Panc1 (cell line): ENCODE data around the gene GMPR. TPM values are rescaled to one million over a fixed set of nuclear protein-coding genes. Genes with fewer than 3 reads are reported as not detected.

Experiments
- ATAC-seq: fragments of 200-7000 bp; cut with Tn5 transposase; 2 replicates; pipeline ENCODE4 v1.9.1; 2020; ENCODE audit warnings: mild to moderate bottlenecking, moderate library complexity
- BruUV-seq: library from RNA; stranded (reverse); fragments of 400-500 nt; replicated peaks from 2 replicates; lab custom pipeline; 2021; lab: Mats Ljungman, UMichigan
- CTCF ChIA-PET: fragments of 300-600 bp; sonication (Branson Sonifier 250); formaldehyde crosslinking; loops from one replicate; lab custom pipeline; 2022; ENCODE audit warnings: antibody characterized with exemption; lab: Charles Lee
- POLR2A ChIA-PET: fragments of 300-600 bp; sonication (Branson Sonifier 250); formaldehyde crosslinking; loops from one replicate; lab custom pipeline; 2022; ENCODE audit warnings: antibody characterized with exemption; lab: Charles Lee
- DNase-seq: peaks from one replicate; pipeline ENCODE4 v3.0.0-alpha.2; 2010; ENCODE audit warnings: low read depth, low spot score
- H3K27ac ChIP-seq: 2 replicates; pipeline ENCODE4 v1.5.1; 2011; ENCODE audit warnings: mild to moderate bottlenecking, low read length, inconsistent platforms
- H3K27me3 ChIP-seq: fragments of 200-500 bp; sonication (Bioruptor generic); 2 replicates; pipeline ENCODE4 v1.6.0; 2014; ENCODE audit warnings: low read length, inconsistent platforms; ENCODE audit not compliant: control insufficient read depth, insufficient read depth
- H3K36me3 ChIP-seq: fragments of 200-500 bp; sonication (Bioruptor generic); 2 replicates; pipeline ENCODE4 v1.5.1; 2014; ENCODE audit warnings: inconsistent platforms, mild to moderate bottlenecking, low read length, moderate library complexity; ENCODE audit not compliant: control insufficient read depth, insufficient read depth
- H3K4me1 ChIP-seq: 2 replicates; pipeline ENCODE4 v1.5.1; 2011; ENCODE audit warnings: inconsistent platforms, mild to moderate bottlenecking, low read length, moderate library complexity; ENCODE audit not compliant: control insufficient read depth, insufficient read depth
- H3K4me3 ChIP-seq, 2 experiments: 2 replicates each; pipeline ENCODE4 v1.5.1; 2011 to 2012; ENCODE audit warnings: low read depth in 2 of 2, low read length in 2 of 2, mild to moderate bottlenecking in 2 of 2, inconsistent platforms in 1 of 2, moderate library complexity in 1 of 2
- H3K9me3 ChIP-seq: fragments of 200-500 bp; sonication (Bioruptor generic); 2 replicates; pipeline ENCODE4 v1.5.1; 2014; ENCODE audit warnings: low read depth, mild to moderate bottlenecking, inconsistent platforms, low read length, moderate library complexity; ENCODE audit not compliant: control insufficient read depth, insufficient read depth
- POLR2AphosphoS5 ChIP-seq: IDR thresholded peaks from 2 replicates; pipeline ENCODE4 v1.6.1; 2012; ENCODE audit warnings: mild to moderate bottlenecking, low read depth, low read length, moderate library complexity
- REST ChIP-seq, 2 experiments: IDR thresholded peaks; 2 replicates each; pipeline ENCODE4 v1.6.1; 2011 to 2012; ENCODE audit warnings: low read depth in 2 of 2, control low read depth in 1 of 2, low read length in 1 of 2, mild to moderate bottlenecking in 1 of 2, moderate library complexity in 1 of 2; ENCODE audit not compliant: insufficient read depth in 1 of 2
- SIN3A ChIP-seq: IDR thresholded peaks from 2 replicates; pipeline ENCODE4 v1.6.1; 2012; ENCODE audit warnings: low read depth, mild to moderate bottlenecking, low read length, moderate library complexity, borderline replicate concordance; ENCODE audit not compliant: insufficient read depth
- TCF7L2 ChIP-seq: IDR thresholded peaks from 2 replicates; pipeline ENCODE4 v1.6.1; 2011; ENCODE audit warnings: mild to moderate bottlenecking, low read depth, low read length, inconsistent platforms
- in situ Hi-C: cut with HindIII; loops from 2 replicates; pipeline ENCODE4 v1.10.0; 2016; ENCODE audit warnings: low sequenced_read_pairs, low pct_unique_long_range_greater_than_20kb
- intact Hi-C: fragments of 100-400 bp; cut with micrococcal nuclease; formaldehyde crosslinking; loops from one replicate; pipeline ENCODE4 v1.10.0; 2022; ENCODE audit not compliant: unreplicated experiment
- total RNA-seq: library from RNA; stranded (reverse); gene quantifications from one replicate; pipeline ENCODE4 v1.2.1, GENCODE V29; 2021; ENCODE audit not compliant: unreplicated experiment
- TF ChIP-seq, protein P1 (sequence below): fragments of 450-650 bp; IDR thresholded peaks from 2 replicates; pipeline ENCODE4 v1.5.1; 2017; ENCODE audit warnings: mild to moderate bottlenecking

Gene GMPR
- total RNA-seq, 1 experiment from 2014 or later, result 3.5 TPM

- ATAC-seq (no peak), DNase-seq (no peak)
- Histone ChIP-seq H3K36me3 (no peaks in the 10 kb centered on the region), H3K4me1 (0 out of 2 replicates have a peak, but pooled peaks cover 1% of the 10 kb centered on the region), H3K27ac (no peak overlapping the region), H3K9me3 (no peaks in the 10 kb centered on the region), H3K27me3 (no peaks in the 10 kb centered on the region), H3K4me3 (no peak overlapping the region)
- TF ChIP-seq REST (IDR thresholded peaks at IDR 0.05; ENCODE audit: insufficient read depth in 1 of 2, low read depth in 2 of 2, low read length in 1 of 2) (no peak), TCF7L2 (no peak), POLR2AphosphoS5 (no peak), SIN3A (no peak)
- TF ChIP-seq, protein P1, sequence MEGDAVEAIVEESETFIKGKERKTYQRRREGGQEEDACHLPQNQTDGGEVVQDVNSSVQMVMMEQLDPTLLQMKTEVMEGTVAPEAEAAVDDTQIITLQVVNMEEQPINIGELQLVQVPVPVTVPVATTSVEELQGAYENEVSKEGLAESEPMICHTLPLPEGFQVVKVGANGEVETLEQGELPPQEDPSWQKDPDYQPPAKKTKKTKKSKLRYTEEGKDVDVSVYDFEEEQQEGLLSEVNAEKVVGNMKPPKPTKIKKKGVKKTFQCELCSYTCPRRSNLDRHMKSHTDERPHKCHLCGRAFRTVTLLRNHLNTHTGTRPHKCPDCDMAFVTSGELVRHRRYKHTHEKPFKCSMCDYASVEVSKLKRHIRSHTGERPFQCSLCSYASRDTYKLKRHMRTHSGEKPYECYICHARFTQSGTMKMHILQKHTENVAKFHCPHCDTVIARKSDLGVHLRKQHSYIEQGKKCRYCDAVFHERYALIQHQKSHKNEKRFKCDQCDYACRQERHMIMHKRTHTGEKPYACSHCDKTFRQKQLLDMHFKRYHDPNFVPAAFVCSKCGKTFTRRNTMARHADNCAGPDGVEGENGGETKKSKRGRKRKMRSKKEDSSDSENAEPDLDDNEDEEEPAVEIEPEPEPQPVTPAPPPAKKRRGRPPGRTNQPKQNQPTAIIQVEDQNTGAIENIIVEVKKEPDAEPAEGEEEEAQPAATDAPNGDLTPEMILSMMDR, result no peak
- BruUV-seq, result no TSS peak
- in situ Hi-C loops, result no loop called here
- intact Hi-C loops, result no loop called here
- ChIA-PET POLR2A (no interaction called here), CTCF (no interaction called here)
Observed at GRCh38 chr6:16272201-16272600, 33.8 kb downstream of the GMPR start.

DNA sequence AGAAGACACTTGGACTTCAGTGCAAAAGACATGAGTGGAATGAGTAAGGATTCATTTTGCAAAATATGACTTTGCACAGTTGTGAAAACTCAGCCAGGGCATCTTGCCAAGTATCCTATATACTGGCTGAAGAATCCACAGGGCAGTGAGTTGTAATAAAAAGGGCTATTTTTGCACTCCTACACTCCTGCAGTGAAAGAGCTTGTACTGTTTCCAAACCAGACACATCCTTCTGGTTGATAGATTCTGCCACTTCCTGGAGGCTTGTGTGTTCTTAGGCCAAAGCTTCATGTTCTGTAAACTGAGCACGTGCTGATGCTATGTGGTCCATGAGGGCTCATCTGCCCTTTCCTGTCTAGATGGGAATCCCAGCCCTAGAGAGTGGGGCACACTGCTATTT, 34.9 kb downstream of the GMPR start:
- 0 out of 2 replicates have a peak, but pooled peaks cover 8% of the 10 kb centered on the region for H3K4me1 ChIP-seq
- ATAC-seq (no peak), DNase-seq (no peak)
- in situ Hi-C loops (no loop called here), intact Hi-C loops (no loop called here)
- no peaks in the 10 kb centered on the region for H3K9me3 ChIP-seq
- BruUV-seq, result no TSS peak
- no peak overlapping the region for H3K4me3 ChIP-seq
- H3K27me3 ChIP-seq, result no peaks in the 10 kb centered on the region
- H3K27ac ChIP-seq, result no peak overlapping the region
- POLR2A ChIA-PET, result no interaction called here
- TF ChIP-seq SIN3A (no peak), REST (IDR thresholded peaks at IDR 0.05; ENCODE audit: insufficient read depth in 1 of 2, low read depth in 2 of 2, low read length in 1 of 2) (no peak), TCF7L2 (no peak), POLR2AphosphoS5 (no peak)
- TF ChIP-seq, protein P1, result no peak
- H3K36me3 ChIP-seq, result no peaks in the 10 kb centered on the region
- CTCF ChIA-PET, result no interaction called here
